Calu3 (cell line): ENCODE measurements around the gene PDX1. TPM values are rescaled to one million over a fixed set of nuclear protein-coding genes. Genes with fewer than 3 reads are reported as not detected.

Experiments
- BruUV-seq: library from RNA; stranded (reverse); fragments of 400-500 nt; replicated peaks from 2 replicates; lab custom pipeline; 2021; lab: Mats Ljungman, UMichigan
- CTCF ChIA-PET: fragments of 300-600 bp; sonication (Branson Sonifier 250); formaldehyde crosslinking; loops from one replicate; lab custom pipeline; 2022; ENCODE audit warnings: antibody characterized with exemption; lab: Charles Lee
- DNase-seq: peaks from one replicate; pipeline ENCODE4 v3.0.0; 2022
- H3K27ac Mint-ChIP-seq: one replicate; pipeline ENCODE4 v1.8.0; 2022; ENCODE audit warnings: mixed read lengths; ENCODE audit not compliant: unreplicated experiment
- H3K27me3 Mint-ChIP-seq: one replicate; pipeline ENCODE4 v1.8.0; 2022; ENCODE audit warnings: mixed read lengths; ENCODE audit not compliant: unreplicated experiment
- H3K36me3 Mint-ChIP-seq: one replicate; pipeline ENCODE4 v1.8.0; 2022; ENCODE audit warnings: mild to moderate bottlenecking, moderate library complexity, mixed read lengths; ENCODE audit not compliant: insufficient read depth, unreplicated experiment
- H3K4me1 Mint-ChIP-seq: one replicate; pipeline ENCODE4 v1.8.0; 2022; ENCODE audit warnings: mild to moderate bottlenecking, low read depth, mixed read lengths; ENCODE audit not compliant: unreplicated experiment
- H3K4me3 Mint-ChIP-seq: one replicate; pipeline ENCODE4 v1.8.0; 2022; ENCODE audit warnings: mild to moderate bottlenecking, low read depth, moderate library complexity, mixed read lengths; ENCODE audit not compliant: unreplicated experiment
- H3K9me3 Mint-ChIP-seq: one replicate; pipeline ENCODE4 v1.8.0; 2022; ENCODE audit warnings: low read depth, mixed read lengths; ENCODE audit not compliant: unreplicated experiment
- CTCF ChIP-seq: fragments of 200-600 bp; IDR thresholded peaks from one replicate; pipeline ENCODE4 v1.8.0; 2022; ENCODE audit warnings: antibody characterized with exemption; ENCODE audit not compliant: unreplicated experiment
- intact Hi-C: fragments of 100-400 bp; cut with micrococcal nuclease; formaldehyde crosslinking; loops from one replicate; pipeline ENCODE4 v1.10.0; 2022; ENCODE audit not compliant: unreplicated experiment
- total RNA-seq: library from RNA; stranded (reverse); gene quantifications from 2 replicates; pipeline ENCODE4 v1.2.3, GENCODE V29; 2022

The PDX1 gene
- total RNA-seq, 1 experiment from 2014 or later, result 1.8 TPM

DNA sequence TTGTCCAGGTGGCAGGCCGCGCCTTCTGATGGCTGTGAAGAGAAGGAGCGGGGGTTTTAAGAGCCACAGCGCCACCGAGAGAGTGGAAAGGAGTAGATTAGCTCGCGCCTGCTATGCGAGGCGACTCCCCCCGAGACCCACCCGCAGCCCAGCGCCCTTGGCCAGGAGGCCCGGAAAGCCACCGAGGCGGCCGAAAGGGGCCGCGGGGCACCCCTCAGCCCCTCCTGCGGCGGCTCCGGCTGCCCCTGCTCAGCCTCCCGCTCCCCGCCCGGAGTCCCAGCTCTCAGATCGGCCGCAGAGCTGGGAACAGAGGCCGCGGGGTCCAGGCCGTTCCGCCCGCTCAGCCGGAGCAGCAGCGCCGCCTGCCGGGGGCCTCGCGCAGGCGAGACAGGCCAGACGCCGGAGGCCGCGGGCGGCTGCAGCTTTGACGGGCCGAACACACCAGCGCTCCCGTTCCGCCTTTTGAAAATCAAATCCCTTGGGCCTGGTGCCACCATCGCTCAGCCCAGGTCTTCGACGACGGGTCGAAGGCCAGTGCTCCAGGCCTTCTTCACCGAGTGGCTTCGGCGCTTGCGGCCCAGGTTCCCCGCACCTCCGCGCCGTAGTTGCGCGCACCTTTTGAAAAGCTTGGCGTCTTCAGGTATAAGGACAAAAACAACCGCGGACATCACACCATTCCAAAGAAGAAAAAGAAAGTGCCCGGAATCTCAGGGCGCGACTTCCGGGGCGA, 34.0 kb downstream of the PDX1 start:
- BruUV-seq, result no TSS peak
- H3K36me3 Mint-ChIP-seq, result peaks cover 15% of the 10 kb centered on the region
- H3K4me3 Mint-ChIP-seq, result peak overlapping the region; percentile 81
- intact Hi-C loops, result loop anchor here (1.0 to 2.0 kb wide), 3 partner anchors 35 to 125 kb away; partner anchors contain the start of gene PDX1
- CTCF ChIA-PET, result interaction anchor here (0.7 to 2.8 kb wide), 12 partner anchors 14 to 592 kb away, joined by 3 to 40 read pairs (median 6); partner anchors contain the start of genes CDX2 and PDX1
- H3K9me3 Mint-ChIP-seq, result no peaks in the 10 kb centered on the region
- TF ChIP-seq CTCF, result peak; percentile 68
- H3K27ac Mint-ChIP-seq, result peak overlapping the region; percentile 93
- peak; percentile 91 for DNase-seq
- no peaks in the 10 kb centered on the region for H3K27me3 Mint-ChIP-seq
- peaks cover 7% of the 10 kb centered on the region for H3K4me1 Mint-ChIP-seq

DNA sequence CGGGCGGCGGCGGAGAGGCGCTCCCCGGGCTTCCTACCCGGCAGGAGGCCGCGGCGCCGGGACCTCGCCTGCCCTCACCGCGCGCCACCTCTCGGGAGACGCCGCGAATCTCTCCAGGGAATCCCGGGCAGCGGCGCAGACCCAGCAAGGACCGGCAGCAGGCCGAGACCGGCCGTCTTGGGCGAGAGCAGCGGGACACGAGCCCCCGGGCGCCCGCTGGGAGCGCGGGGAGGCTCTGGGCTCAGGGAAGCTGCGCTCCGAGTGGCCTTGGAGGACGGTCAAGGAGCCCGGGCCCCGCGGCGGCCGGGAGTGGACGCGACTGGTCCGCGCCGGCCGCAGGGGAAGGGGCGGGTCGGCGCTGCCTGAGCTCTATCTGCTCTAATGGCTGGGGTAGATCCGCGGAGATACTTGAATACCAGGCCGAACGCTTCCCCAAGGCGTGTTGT, 34.6 kb downstream of the PDX1 start:
- Mint-ChIP-seq H3K27me3 (no peaks in the 10 kb centered on the region), H3K27ac (peak overlapping the region; percentile 48), H3K36me3 (peaks cover 15% of the 10 kb centered on the region), H3K4me1 (peaks cover 7% of the 10 kb centered on the region), H3K4me3 (peak overlapping the region; percentile 81), H3K9me3 (no peaks in the 10 kb centered on the region)
- peak; percentile 51 for DNase-seq
- CTCF ChIA-PET, result interaction anchor here (0.7 to 2.8 kb wide), 11 partner anchors 14 to 593 kb away, joined by 3 to 40 read pairs (median 7); partner anchors contain the start of genes CDX2 and PDX1
- BruUV-seq, result no TSS peak
- TF ChIP-seq CTCF, result no peak
- intact Hi-C loops, result no loop called here

DNA sequence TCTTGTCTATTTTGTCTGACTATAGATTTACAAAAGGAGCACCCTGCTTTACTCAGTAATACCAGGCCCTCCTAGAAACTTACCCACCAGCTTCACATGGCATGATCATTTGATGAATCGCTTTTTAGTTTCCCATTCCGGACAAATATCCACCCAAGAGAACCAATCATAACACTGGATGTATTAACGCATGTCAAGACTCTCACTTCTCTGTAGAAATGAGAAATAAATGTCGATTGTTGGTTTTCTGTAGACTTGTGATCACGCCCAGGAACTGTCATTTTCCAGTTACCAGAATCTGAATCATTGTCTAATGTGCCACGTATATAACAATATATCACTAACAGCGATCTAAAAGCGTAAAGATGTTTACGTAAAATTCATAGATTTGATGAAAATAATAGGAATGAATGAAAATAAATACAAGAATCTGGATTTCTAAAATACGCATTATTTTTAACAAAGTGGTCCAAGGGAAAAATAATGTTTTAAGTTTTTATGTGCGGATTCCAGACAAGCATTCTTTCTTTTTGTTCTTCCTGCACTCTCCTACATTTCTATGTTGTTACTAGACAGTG, 35.3 kb downstream of the PDX1 start:
- Mint-ChIP-seq H3K36me3 (peaks cover 16% of the 10 kb centered on the region), H3K27me3 (no peaks in the 10 kb centered on the region), H3K4me3 (peak overlapping the region; percentile 81), H3K9me3 (no peaks in the 10 kb centered on the region), H3K27ac (no peak overlapping the region), H3K4me1 (peaks cover 7% of the 10 kb centered on the region)
- CTCF ChIA-PET, result interaction anchor here (1.6 to 2.8 kb wide), 5 partner anchors 13 to 593 kb away, joined by 5 to 40 read pairs (median 8); partner anchors contain the start of genes CDX2 and PDX1
- no TSS peak for BruUV-seq
- intact Hi-C loops, result no loop called here
- no peak for DNase-seq
- no peak for TF ChIP-seq CTCF

DNA sequence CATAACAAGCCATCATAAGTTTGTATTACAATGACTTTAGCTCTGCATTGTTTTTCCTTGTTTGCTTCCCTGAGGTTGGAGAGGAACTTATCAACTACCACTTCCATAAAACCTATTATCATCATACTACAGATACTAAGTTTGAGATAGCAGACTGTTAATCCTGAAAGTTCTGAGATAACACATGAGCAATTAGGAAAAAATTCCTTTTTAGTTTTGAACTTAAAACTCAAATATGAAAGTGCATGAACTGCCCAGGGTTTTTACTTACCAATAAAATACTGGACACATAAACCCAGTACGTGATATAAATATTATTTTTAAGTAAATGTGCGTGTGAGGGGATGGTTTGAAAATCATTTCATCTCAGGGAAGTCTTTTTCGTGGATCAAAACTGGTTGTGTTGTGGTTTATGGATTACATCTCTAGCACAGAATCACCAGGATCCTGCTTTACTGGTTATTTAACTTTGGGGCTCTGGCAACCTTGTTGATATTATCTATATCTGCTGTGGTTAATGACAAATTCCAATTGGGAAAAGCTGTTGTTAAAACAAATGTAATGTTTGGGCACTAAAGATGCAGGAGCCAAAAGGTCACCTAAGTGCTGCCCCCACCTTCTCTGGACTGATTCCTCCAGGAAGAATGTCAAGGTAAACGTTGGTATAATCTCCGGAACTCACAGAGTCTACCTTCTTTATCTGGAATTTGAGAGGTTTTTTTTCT, 36.9 kb downstream of the PDX1 start:
- no TSS peak for BruUV-seq
- Mint-ChIP-seq H3K27me3 (no peaks in the 10 kb centered on the region), H3K9me3 (no peaks in the 10 kb centered on the region), H3K36me3 (peaks cover 19% of the 10 kb centered on the region), H3K4me1 (peaks cover 8% of the 10 kb centered on the region), H3K27ac (no peak overlapping the region), H3K4me3 (no peak overlapping the region)
- no peak for TF ChIP-seq CTCF
- CTCF ChIA-PET, result interaction anchor here (1.0 kb wide), 1 partner anchor 127 kb away, joined by 3 read pairs; no protein-coding TSS in a partner anchor
- DNase-seq, result no peak
- intact Hi-C loops, result no loop called here
